ENCODE results near the gene MTOR. TPM values are rescaled to one million over a fixed set of nuclear protein-coding genes. Genes with fewer than 3 reads are reported as not detected.

MTOR gene
- total RNA-seq, 1 experiment from 2014 or later, result 46.6 TPM

GRCh38 chr1:11216074-11216473, 46.3 kb downstream of the MTOR start:
- no peak for DNase-seq (ENCODE audit: low read depth)

GRCh38 chr1:11215381-11216005, 46.9 kb downstream of the MTOR start:
- no peak for DNase-seq (ENCODE audit: low read depth)

- no peak for DNase-seq (ENCODE audit: low read depth)
Measured at GRCh38 chr1:11214698-11215380, 47.5 kb downstream of the MTOR start.

- no peak for DNase-seq (ENCODE audit: low read depth)
Measured at GRCh38 chr1:11211925-11212587, 50.3 kb downstream of the MTOR start.

- DNase-seq (ENCODE audit: low read depth), result no peak
Measured at GRCh38 chr1:11211461-11211860, 50.9 kb downstream of the MTOR start.

DNA sequence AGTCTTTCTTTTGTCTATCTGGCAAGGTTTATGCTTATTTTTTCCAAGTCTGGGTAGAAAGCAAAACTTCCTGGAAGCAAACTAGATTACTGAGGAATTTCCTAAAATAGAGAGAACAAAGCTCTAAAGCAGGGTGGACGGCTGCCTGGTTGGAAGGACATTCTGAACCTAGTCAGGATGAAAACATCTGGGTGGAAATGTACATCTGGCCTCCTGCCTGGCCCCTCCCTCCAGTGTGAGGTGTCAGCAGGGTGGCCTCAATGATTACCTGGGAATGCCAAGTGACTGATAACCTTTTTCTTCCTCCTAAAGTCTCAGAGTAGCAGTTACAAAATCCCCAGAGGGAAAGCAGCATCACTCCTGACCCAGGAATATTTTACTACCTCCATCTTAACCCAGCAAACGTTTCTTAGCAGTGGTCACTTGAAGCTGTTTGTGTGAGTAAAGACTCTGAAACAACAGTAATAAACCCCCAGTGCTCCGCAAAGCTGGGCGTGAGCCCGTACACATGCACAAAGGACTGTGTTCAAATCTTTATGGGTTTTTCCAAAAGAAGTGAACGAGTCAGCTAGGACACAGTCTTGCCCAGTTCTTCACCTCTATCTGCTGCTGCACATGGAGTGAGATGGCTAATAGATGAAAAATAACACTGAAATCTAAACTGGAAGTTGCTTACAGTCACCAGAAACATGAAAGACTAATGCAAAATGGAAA, 54.3 kb downstream of the MTOR start:
- no peak for DNase-seq (ENCODE audit: low read depth)

DNA sequence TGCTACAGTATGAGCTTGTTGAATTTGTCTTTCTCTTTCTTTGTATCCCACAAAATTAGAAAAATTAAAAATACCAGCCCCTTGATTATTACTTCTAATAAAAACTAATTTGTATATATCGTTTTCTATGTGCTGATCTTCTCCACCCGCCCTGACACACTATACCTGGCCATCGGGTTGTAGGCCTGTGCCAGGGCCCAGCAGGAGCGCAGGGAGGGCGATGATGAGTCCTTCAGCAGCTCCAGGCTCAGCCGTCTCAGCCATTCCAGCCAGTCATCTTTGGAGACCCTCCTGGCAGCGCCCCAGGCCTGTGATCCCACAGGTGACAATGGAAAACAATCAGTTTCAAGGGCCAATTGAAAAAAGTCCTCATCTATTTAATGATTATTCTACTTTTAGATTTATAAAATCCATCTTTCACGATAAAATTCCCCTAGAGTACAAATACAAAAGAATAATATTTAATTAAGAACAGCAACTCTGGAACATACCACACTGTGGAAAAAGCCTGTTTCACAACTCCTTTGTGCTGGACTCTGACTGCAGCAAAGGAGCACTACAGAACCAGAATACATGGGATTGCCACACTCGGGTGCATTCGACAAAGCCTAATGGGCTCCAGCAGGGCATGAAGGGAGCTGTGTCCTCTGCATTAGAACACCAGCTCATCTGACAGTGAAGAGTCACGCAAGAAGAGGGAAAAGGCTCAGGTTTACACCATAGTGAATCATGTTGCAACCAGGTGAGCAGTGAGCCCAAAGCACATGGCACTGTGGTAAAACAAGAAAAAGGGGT, 57.8 kb downstream of the MTOR start:
- DNase-seq (ENCODE audit: low read depth), result no peak

GRCh38 chr1:11198851-11199594, 63.3 kb downstream of the MTOR start:
- DNase-seq (ENCODE audit: low read depth), result no peak

DNA sequence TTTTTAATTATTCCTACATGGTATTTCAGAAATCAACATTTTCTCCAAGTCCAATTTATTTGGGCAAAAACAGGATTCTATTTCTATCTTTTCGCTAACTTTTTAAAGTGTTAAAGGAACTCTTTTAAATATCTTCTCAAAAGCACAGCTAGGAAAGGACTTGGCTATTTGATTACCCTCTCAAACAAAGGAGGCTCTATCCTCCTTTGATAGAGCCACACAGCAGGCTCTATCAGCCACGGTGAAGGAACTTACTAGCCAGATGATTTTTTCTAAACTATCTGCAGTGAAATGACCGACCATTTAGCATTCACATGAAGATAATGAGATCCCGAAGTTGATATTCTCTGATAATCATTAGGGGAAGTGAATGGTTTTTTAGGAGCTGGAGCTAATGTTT, 64.1 kb downstream of the MTOR start:
- no peak for DNase-seq (ENCODE audit: low read depth)

GRCh38 chr1:11197359-11197758, 65.0 kb downstream of the MTOR start:
- DNase-seq (ENCODE audit: low read depth), result no peak

DNA sequence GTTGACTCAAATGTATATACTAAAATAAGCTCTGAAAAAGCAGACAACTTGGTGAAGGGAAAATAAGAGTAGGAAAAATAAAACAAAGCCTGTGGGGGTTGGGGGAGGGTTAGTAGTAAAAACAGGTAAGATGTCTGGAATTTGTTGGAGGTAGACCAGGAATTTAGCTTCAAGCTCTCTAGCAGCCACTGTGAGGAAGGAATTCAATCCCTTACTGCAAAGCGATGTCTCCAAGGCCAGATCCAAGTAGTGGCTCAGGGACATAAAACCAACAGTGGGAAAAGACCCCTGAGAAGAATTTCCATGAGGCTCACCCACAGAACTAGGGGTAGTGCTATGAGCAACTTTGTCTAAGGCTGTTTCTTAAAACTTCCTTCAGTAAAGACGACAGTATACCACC, 65.4 kb downstream of the MTOR start:
- DNase-seq (ENCODE audit: low read depth), result peak; percentile 37

- DNase-seq (ENCODE audit: low read depth), result no peak
Measured at GRCh38 chr1:11194407-11195176, 67.8 kb downstream of the MTOR start.

GRCh38 chr1:11193376-11193775, 69.0 kb downstream of the MTOR start:
- no peak for DNase-seq (ENCODE audit: low read depth)

- DNase-seq (ENCODE audit: low read depth), result no peak
Measured at GRCh38 chr1:11188858-11189451, 73.4 kb downstream of the MTOR start, which contains the start of gene ANGPTL7. TSS of gene ANGPTL7 (plus strand) at chr1:11189355. CDS start at chr1:11189580, 225 bp downstream.

GRCh38 chr1:11188381-11188780, 74.0 kb downstream of the MTOR start:
- DNase-seq (ENCODE audit: low read depth), result no peak

- no peak for DNase-seq (ENCODE audit: low read depth)
Measured at GRCh38 chr1:11187931-11188330, 74.4 kb downstream of the MTOR start.

DNA sequence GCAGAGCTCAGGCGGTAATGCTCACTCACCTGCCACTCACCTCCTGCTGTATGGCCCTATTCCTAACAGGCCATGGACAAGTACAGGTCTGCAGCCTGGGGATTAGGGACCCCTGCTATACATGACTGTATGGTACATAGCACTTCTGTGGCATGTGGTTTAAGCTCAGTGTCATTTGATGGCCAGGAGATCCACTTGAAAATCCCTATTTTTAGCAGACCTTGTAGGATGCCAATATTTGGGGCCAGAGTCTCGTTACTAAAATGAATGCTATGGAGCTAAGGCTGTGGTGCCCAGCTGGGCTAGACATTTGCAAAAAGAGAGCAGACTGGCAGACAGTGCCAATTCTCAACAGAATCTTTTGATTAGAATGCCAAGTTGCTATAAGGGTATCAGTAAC, 74.9 kb downstream of the MTOR start:
- no peak for DNase-seq (ENCODE audit: low read depth)

DNA sequence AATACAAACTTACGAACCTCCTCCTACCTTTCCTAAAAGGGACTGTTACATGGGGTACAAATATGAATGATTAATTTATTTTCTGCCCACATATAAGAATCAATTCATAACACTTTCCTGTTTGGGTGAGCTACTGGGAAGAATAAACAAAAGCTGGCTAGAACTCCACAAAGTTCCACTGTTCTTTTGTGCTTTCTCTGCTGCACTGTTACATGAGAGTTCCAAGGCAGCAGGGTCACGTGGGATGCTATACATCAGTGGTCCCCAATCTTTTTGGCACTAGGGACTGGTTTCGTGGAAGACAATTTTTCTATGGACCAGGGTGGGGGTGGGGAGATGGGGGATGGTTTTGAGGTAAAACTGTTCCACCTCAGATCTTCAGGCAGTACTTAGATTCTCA, 75.4 kb downstream of the MTOR start:
- DNase-seq (ENCODE audit: low read depth), result no peak

- DNase-seq (ENCODE audit: low read depth), result no peak
Measured at GRCh38 chr1:11184973-11185372, 77.4 kb downstream of the MTOR start.

DNA sequence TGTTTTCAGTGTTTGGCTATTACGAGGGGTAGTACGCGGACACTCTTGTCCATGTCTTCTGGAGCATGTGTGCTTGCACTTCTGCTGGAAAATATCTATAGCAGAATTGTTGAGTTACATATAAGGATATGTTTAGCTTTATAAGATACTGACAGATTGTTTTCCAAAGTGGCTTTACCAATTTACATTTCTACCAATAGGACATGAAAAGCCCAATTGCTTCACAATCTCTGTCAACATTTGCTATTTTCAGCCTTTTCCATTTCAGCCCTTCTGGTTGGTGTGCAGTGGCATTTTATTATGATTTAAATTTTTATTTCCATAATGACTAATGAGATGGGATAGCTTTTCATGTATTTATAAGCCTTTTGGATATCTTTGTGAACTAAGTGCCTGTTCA, 79.5 kb downstream of the MTOR start:
- DNase-seq (ENCODE audit: low read depth), result no peak
